GM19468 (cell line): ENCODE results near the gene ISY1.
"Not testable (repeated sequence)": the region's sequence is repeated elsewhere in the genome, so short reads cannot be mapped to it uniquely, and the experiment has no call there.

Source experiments
- ATAC-seq: cut with Tn5 transposase; IDR thresholded peaks from one replicate; pipeline ENCODE4 v1.9.1; 2021; ENCODE audit warnings: mild to moderate bottlenecking, moderate library complexity, moderate number of reproducible peaks; ENCODE audit not compliant: unreplicated experiment; ENCODE audit errors: extremely low read depth

Gene ISY1

GRCh38 chr3:129173206-129173605 lies 12.3 kb upstream of the ISY1 start:
- ATAC-seq: no peak

- ATAC-seq: no peak
Observed at GRCh38 chr3:129166579-129167332, 5.9 kb upstream of the ISY1 start.

- ATAC-seq: not testable (repeated sequence)
Observed at GRCh38 chr3:129165594-129165993, 4.7 kb upstream of the ISY1 start.

- no peak for ATAC-seq
Observed at GRCh38 chr3:129164500-129164899, 3.6 kb upstream of the ISY1 start.

- no peak for ATAC-seq
Observed at GRCh38 chr3:129162729-129163579, 2.1 kb upstream of the ISY1 start.

- ATAC-seq: no peak
Observed at GRCh38 chr3:129161860-129162271, 1.0 kb upstream of the ISY1 start.

GRCh38 chr3:129144786-129145185 lies 16.1 kb downstream of the ISY1 start:
- no peak for ATAC-seq

- ATAC-seq: not testable (repeated sequence)
Observed at GRCh38 chr3:129141011-129141410, 19.9 kb downstream of the ISY1 start.

GRCh38 chr3:129139911-129140310 lies 21.0 kb downstream of the ISY1 start:
- no peak for ATAC-seq

- not testable (repeated sequence) for ATAC-seq
Observed at GRCh38 chr3:129136275-129136674, 24.6 kb downstream of the ISY1 start.

- no peak for ATAC-seq
Observed at GRCh38 chr3:129132097-129132866, 28.6 kb downstream of the ISY1 start.

- ATAC-seq: no peak
Observed at GRCh38 chr3:129131465-129132088, 29.3 kb downstream of the ISY1 start.

GRCh38 chr3:129130291-129130813 lies 30.5 kb downstream of the ISY1 start:
- no peak for ATAC-seq

GRCh38 chr3:129128357-129129155 lies 32.3 kb downstream of the ISY1 start:
- no peak for ATAC-seq

GRCh38 chr3:129126726-129127280 lies 34.1 kb downstream of the ISY1 start:
- no peak for ATAC-seq

- no peak for ATAC-seq
Observed at GRCh38 chr3:129123314-129124060, 37.4 kb downstream of the ISY1 start.

GRCh38 chr3:129122412-129123011 lies 38.4 kb downstream of the ISY1 start:
- no peak for ATAC-seq
